NT2/D1 (cell line): ENCODE results near the gene HES6.

Experiments used
- DNase-seq: peaks from one replicate; pipeline ENCODE4 v3.0.0-alpha.2; 2011; ENCODE audit warnings: low read depth, low spot score
- H3K27me3 ChIP-seq: 2 replicates; pipeline ENCODE4 v1.6.0; 2011; ENCODE audit warnings: mild to moderate bottlenecking; ENCODE audit not compliant: insufficient read length, insufficient read depth
- H3K36me3 ChIP-seq: 2 replicates; pipeline ENCODE4 v1.6.1; 2011; ENCODE audit warnings: mild to moderate bottlenecking, low read length, mixed read lengths; ENCODE audit not compliant: insufficient read depth, insufficient read length
- H3K4me1 ChIP-seq: 2 replicates; pipeline ENCODE4 v1.5.1; 2011; ENCODE audit not compliant: insufficient read depth, insufficient read length
- H3K4me3 ChIP-seq: 2 replicates; pipeline ENCODE4 v1.5.1; 2011; ENCODE audit warnings: low read depth; ENCODE audit not compliant: insufficient read length
- H3K9ac ChIP-seq: 2 replicates; pipeline ENCODE4 v1.6.0; 2011; ENCODE audit warnings: low read depth; ENCODE audit not compliant: insufficient read length
- H3K9me3 ChIP-seq: 2 replicates; pipeline ENCODE4 v1.5.1; 2011; ENCODE audit warnings: mild to moderate bottlenecking, low read length; ENCODE audit not compliant: insufficient read depth
- SUZ12 ChIP-seq: IDR thresholded peaks from 2 replicates; pipeline ENCODE4 v1.6.1; 2011; ENCODE audit not compliant: insufficient read length, insufficient read depth; ENCODE audit errors: extremely low read depth
- YY1 ChIP-seq: IDR thresholded peaks from 2 replicates; pipeline ENCODE4 v1.6.1; 2011; ENCODE audit not compliant: insufficient read length, insufficient read depth
- ZNF274 ChIP-seq: IDR thresholded peaks from 2 replicates; pipeline ENCODE4 v1.6.1; 2011; ENCODE audit warnings: mild to moderate bottlenecking, low read depth, low read length

Gene HES6

GRCh38 chr2:238247841-238248453 lies 8.1 kb upstream of the HES6 start:
- H3K36me3 ChIP-seq, result peaks cover 31% of the 10 kb centered on the region
- H3K9ac ChIP-seq, result no peak overlapping the region
- DNase-seq, result no peak
- H3K9me3 ChIP-seq, result no peaks in the 10 kb centered on the region
- H3K4me1 ChIP-seq, result peaks cover 4% of the 10 kb centered on the region
- no peak overlapping the region for H3K4me3 ChIP-seq
- TF ChIP-seq YY1, result no peak
- TF ChIP-seq ZNF274, result no peak
- TF ChIP-seq SUZ12, result no peak
- no peaks in the 10 kb centered on the region for H3K27me3 ChIP-seq

DNA sequence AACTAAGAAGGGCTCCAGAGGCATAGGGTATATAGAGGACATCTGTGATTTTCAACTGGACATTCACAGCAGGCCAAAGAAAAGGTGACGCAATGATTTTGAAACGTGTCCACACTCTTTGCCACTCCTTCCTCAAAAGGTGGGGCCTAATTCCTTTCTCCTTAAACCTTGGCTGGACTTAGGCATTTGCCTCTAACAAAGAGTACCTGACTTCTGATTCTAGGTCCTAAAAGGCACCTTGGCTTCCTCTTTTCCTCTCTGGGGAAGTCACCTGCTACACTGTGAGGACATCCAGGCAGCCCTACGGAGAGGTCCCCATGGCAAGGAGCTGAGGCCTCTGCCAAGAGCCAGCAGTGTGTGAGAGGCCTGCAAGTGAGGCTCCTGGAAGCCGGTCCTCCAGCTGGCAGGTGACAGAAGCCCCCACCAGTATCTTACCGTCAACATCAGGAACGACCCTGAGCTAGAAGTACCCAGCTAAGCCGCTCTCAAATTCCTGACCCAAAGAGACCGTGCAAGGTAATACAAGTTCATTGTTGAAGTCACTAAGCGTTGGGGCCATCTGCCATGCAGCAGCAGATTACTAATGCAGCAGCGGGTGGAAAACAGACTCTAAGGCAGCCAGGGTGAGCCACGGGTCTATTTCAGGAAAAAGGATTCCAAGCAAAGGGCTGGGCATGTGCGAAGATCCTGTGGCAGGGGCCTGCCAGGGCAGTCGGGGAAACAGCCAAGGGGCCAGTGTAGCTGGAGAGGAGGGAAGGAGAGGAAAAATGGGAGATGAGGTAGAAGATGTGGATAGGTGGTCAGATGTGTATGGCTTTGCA lies 7.4 kb upstream of the HES6 start:
- Histone ChIP-seq H3K9me3 (no peaks in the 10 kb centered on the region), H3K27me3 (peaks cover 7% of the 10 kb centered on the region), H3K9ac (no peak overlapping the region), H3K36me3 (peaks cover 27% of the 10 kb centered on the region), H3K4me3 (no peak overlapping the region), H3K4me1 (peaks cover 8% of the 10 kb centered on the region)
- TF ChIP-seq SUZ12 (no peak), ZNF274 (no peak), YY1 (no peak)
- no peak for DNase-seq

GRCh38 chr2:238244151-238244550 lies 4.3 kb upstream of the HES6 start:
- H3K9me3 ChIP-seq, result no peaks in the 10 kb centered on the region; the same call in 1 of the 2 replicates
- H3K4me1 ChIP-seq, result peaks cover 8% of the 10 kb centered on the region
- H3K9ac ChIP-seq, result no peak overlapping the region
- H3K4me3 ChIP-seq, result no peak overlapping the region
- H3K27me3 ChIP-seq, result peaks cover 21% of the 10 kb centered on the region
- H3K36me3 ChIP-seq, result peaks cover 8% of the 10 kb centered on the region
- no peak for DNase-seq
- TF ChIP-seq YY1 (no peak), ZNF274 (no peak), SUZ12 (no peak)

DNA sequence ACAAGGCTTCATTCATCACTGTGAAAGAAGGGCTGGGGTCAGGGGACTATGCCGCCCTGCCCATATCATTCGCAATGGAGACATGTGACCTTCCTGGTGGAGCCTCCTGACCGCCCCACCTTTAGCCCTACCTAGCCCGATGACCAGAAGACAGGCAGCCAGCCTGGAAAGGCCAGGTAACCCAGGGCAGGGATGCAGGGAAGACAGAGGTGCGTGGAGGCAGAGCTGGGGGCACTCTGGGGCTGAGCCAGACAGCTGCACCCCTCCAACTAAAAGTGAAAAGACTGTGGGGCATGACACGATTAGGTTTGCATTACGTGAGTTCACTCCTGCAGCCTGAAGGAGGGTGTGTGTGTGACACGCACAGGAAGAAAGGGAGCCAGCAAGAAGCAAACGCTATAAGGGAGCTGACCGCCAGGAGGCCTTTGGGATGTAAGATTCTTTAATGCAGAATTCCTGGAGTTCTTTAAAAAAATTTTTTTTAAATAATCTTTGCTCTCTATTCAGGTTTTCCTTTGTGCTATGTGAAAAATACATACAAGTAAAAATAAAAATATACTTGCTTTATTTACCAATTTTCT lies 3.7 kb upstream of the HES6 start:
- peak overlapping the region; percentile 63 for H3K9ac ChIP-seq
- H3K4me3 ChIP-seq, result no peak overlapping the region
- H3K9me3 ChIP-seq, result peaks cover 5% of the 10 kb centered on the region; the same call in 1 of the 2 replicates
- no peak for TF ChIP-seq SUZ12
- TF ChIP-seq ZNF274, result no peak
- no peak for TF ChIP-seq YY1
- DNase-seq, result no peak
- peaks cover 8% of the 10 kb centered on the region for H3K36me3 ChIP-seq
- H3K27me3 ChIP-seq, result peaks cover 26% of the 10 kb centered on the region
- H3K4me1 ChIP-seq, result peaks cover 11% of the 10 kb centered on the region

DNA sequence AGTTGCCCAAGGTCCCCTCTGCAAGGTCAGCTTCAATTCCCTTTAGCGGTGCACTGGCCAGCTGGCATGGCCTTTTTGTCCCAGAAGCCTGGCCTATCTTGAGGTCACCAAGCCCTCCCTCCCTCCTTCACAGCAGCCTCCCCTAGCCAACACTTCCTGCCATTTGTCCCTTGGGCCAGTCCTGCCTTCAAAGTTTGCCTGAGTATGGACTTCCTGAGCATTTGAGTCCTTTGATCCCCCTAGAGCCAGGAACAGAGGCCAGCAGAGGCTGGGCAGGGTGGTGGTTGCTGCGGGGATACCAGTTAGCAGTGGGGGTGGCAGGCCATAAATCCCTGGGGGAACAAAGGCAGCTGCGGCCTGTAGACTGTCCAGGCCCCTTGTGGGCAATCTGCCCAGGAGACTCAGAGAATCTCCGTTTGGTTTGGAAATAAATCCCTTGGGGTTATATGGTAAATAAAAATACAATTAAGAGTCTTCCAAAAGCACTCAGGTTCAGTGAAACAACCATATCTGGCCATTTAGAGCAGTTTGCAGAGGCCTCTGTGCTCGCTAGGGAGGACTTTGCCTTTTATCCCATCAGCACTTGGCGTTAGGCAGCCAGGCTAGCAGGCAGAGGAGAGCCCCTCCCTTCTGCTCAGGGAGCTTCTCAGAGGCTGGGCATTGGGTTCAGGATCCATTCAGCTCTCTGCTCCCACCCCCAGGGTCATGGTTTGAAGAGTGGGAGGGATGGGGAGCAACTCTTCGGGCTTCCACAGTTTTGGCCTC lies 3.1 kb upstream of the HES6 start:
- Histone ChIP-seq H3K9ac (no peak overlapping the region), H3K4me3 (no peak overlapping the region), H3K9me3 (peaks cover 6% of the 10 kb centered on the region; the same call in 1 of the 2 replicates), H3K36me3 (peaks cover 8% of the 10 kb centered on the region), H3K4me1 (peaks cover 11% of the 10 kb centered on the region), H3K27me3 (peaks cover 31% of the 10 kb centered on the region)
- TF ChIP-seq ZNF274, result no peak
- TF ChIP-seq YY1, result no peak
- TF ChIP-seq SUZ12, result no peak
- no peak for DNase-seq

DNA sequence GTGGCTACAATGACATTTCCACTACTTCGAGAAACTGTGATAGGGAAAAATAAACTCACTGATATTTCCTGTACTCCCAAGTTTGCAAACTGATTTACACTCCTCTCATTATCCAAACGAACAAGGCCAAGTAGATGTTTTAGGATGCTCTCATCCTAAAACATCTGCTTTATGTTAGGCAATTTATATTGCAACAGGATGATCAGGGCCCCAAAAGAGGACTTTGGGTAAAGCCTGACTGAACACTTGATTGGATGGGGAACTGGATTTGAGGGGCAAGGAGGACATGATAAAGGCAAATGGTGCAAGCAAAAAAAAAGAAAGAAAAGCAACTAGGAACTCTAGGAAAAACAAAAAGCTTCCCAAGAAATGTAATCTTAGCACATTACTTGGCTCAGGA lies 2.1 kb upstream of the HES6 start:
- Histone ChIP-seq H3K9me3 (peaks cover 6% of the 10 kb centered on the region; the same call in 1 of the 2 replicates), H3K36me3 (peaks cover 8% of the 10 kb centered on the region), H3K4me3 (no peak overlapping the region), H3K27me3 (peaks cover 39% of the 10 kb centered on the region), H3K9ac (no peak overlapping the region), H3K4me1 (peaks cover 11% of the 10 kb centered on the region)
- no peak for DNase-seq
- no peak for TF ChIP-seq SUZ12
- no peak for TF ChIP-seq YY1
- TF ChIP-seq ZNF274, result no peak
